ENCODE data around the gene PCYT1B. TPM values are rescaled to one million over a fixed set of nuclear protein-coding genes. Genes with fewer than 3 reads are reported as not detected.

PCYT1B gene
- total RNA-seq, 1 donor = 1.1 TPM

DNA sequence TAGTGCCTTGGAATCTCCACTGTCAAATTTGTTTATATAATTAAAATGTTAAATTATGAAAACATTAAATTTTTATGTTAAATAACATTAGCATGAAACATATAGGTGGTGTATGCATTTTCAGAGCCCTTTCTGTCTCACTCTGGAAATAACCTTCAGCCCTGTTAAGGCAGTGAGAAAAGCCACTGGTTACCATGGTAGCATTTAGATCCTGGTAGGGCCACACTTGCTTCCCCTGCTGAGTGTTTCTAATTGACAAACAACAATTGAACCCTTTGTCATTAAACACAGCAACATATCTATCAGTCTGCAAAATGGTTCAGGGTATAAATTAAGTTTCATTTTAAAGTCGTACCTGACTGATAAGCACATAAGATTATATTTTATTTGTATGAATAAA, 118.5 kb downstream of the PCYT1B start:
- Histone ChIP-seq H3K4me3 (ENCODE audit: insufficient read depth, low read length) (no peak overlapping the region), H3K36me3 (ENCODE audit: insufficient read depth, low read length) (no peaks in the 10 kb centered on the region), H4K20me1 (ENCODE audit: insufficient read depth, low read length) (no peaks in the 10 kb centered on the region), H3K27ac (ENCODE audit: low read depth, low read length) (no peak overlapping the region), H2AFZ (ENCODE audit: low read length) (no peak overlapping the region), H3K27me3 (ENCODE audit: insufficient read depth, low read length) (no peaks in the 10 kb centered on the region), H3K9me3 (ENCODE audit: low read depth, low read length) (no peaks in the 10 kb centered on the region), H3K4me2 (ENCODE audit: insufficient read depth, low read length) (no peak overlapping the region), H3K79me2 (ENCODE audit: insufficient read depth, low read length) (no peaks in the 10 kb centered on the region), H3K4me1 (ENCODE audit: insufficient read depth, low read length) (no peaks in the 10 kb centered on the region)
- TF ChIP-seq, protein P1, sequence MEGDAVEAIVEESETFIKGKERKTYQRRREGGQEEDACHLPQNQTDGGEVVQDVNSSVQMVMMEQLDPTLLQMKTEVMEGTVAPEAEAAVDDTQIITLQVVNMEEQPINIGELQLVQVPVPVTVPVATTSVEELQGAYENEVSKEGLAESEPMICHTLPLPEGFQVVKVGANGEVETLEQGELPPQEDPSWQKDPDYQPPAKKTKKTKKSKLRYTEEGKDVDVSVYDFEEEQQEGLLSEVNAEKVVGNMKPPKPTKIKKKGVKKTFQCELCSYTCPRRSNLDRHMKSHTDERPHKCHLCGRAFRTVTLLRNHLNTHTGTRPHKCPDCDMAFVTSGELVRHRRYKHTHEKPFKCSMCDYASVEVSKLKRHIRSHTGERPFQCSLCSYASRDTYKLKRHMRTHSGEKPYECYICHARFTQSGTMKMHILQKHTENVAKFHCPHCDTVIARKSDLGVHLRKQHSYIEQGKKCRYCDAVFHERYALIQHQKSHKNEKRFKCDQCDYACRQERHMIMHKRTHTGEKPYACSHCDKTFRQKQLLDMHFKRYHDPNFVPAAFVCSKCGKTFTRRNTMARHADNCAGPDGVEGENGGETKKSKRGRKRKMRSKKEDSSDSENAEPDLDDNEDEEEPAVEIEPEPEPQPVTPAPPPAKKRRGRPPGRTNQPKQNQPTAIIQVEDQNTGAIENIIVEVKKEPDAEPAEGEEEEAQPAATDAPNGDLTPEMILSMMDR (IDR thresholded peaks at IDR 0.05; ENCODE audit: extremely low read depth, low read depth, low read length) = no peak
- no peak for DNase-seq (ENCODE audit: insufficient read length, low spot score, missing footprints)

DNA sequence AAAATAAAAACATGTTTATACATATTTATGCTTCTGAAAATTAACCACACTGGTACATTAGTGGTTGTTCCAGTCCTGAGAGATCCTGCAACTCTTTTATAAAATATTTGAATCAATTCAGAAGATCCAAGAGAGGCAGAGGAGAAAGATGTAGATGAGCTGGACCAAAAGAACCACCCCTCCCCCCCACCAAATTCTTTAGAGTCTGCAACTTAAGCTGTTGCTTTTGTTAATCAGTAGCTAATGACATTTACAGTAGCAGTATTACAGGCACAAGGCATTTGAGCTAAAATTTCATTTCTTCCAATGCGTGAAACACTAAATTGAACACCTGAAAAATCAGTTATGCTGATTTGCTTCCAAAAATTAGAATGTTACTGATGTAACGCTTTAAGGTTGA, 120.5 kb downstream of the PCYT1B start:
- TF ChIP-seq, protein P1 (IDR thresholded peaks at IDR 0.05; ENCODE audit: extremely low read depth, low read depth, low read length) = no peak
- Histone ChIP-seq H3K79me2 (ENCODE audit: insufficient read depth, low read length) (no peaks in the 10 kb centered on the region), H4K20me1 (ENCODE audit: insufficient read depth, low read length) (no peaks in the 10 kb centered on the region), H3K4me2 (ENCODE audit: insufficient read depth, low read length) (no peak overlapping the region), H3K27ac (ENCODE audit: low read depth, low read length) (no peak overlapping the region), H3K36me3 (ENCODE audit: insufficient read depth, low read length) (no peaks in the 10 kb centered on the region), H3K27me3 (ENCODE audit: insufficient read depth, low read length) (no peaks in the 10 kb centered on the region), H3K9me3 (ENCODE audit: low read depth, low read length) (no peaks in the 10 kb centered on the region), H3K4me3 (ENCODE audit: insufficient read depth, low read length) (no peak overlapping the region), H2AFZ (ENCODE audit: low read length) (no peak overlapping the region), H3K4me1 (ENCODE audit: insufficient read depth, low read length) (no peaks in the 10 kb centered on the region)
- peak; percentile 67 for DNase-seq (ENCODE audit: insufficient read length, low spot score, missing footprints)

DNA sequence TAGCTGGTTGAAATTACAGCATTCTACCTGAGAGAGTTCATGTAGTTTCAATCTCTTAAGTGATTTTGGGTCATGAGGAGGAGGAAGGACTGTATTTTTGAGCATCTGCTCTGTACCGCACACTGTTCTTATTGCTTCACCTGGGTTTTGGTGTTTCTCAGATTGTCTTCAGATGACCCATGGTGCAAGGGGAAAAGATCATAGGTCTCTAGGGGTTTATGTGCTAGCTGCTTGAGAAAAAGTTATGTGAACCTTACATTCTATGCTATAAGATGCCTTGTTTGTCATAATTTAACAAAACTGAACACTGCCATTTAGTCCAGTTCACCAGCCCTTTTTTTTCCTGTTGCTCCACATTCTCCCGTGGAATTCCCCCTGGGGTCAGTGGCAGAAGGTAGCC, 121.7 kb downstream of the PCYT1B start:
- no peak for DNase-seq (ENCODE audit: insufficient read length, low spot score, missing footprints)
- Histone ChIP-seq H3K27ac (ENCODE audit: low read depth, low read length) (no peak overlapping the region), H3K27me3 (ENCODE audit: insufficient read depth, low read length) (no peaks in the 10 kb centered on the region), H4K20me1 (ENCODE audit: insufficient read depth, low read length) (no peaks in the 10 kb centered on the region), H2AFZ (ENCODE audit: low read length) (no peak overlapping the region), H3K4me1 (ENCODE audit: insufficient read depth, low read length) (no peaks in the 10 kb centered on the region), H3K79me2 (ENCODE audit: insufficient read depth, low read length) (no peaks in the 10 kb centered on the region), H3K4me3 (ENCODE audit: insufficient read depth, low read length) (no peak overlapping the region), H3K9me3 (ENCODE audit: low read depth, low read length) (no peaks in the 10 kb centered on the region), H3K36me3 (ENCODE audit: insufficient read depth, low read length) (no peaks in the 10 kb centered on the region), H3K4me2 (ENCODE audit: insufficient read depth, low read length) (no peak overlapping the region)
- TF ChIP-seq, protein P1 (IDR thresholded peaks at IDR 0.05; ENCODE audit: extremely low read depth, low read depth, low read length) = no peak

DNA sequence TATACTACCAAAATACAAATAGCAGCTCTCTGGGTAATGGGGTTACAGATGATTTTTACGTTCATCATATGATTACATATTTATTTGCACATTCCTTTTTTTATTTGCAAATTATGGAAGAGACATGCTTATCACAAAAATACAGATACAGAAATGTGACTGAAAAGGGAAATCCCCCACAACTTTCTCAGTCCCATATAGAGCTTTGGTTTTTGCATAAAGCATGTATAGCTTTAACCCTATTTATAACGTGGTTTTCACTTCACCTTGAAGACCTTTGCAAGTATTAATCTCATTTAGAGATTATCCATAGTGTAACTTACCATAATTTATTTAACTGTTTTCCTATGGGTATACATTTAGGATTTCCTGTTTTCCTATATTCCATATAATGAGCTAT, 126.7 kb downstream of the PCYT1B start:
- Histone ChIP-seq H3K4me3 (ENCODE audit: insufficient read depth, low read length) (no peak overlapping the region), H4K20me1 (ENCODE audit: insufficient read depth, low read length) (no peaks in the 10 kb centered on the region), H3K27me3 (ENCODE audit: insufficient read depth, low read length) (no peaks in the 10 kb centered on the region), H2AFZ (ENCODE audit: low read length) (no peak overlapping the region), H3K27ac (ENCODE audit: low read depth, low read length) (no peak overlapping the region), H3K9me3 (ENCODE audit: low read depth, low read length) (no peaks in the 10 kb centered on the region), H3K36me3 (ENCODE audit: insufficient read depth, low read length) (no peaks in the 10 kb centered on the region), H3K79me2 (ENCODE audit: insufficient read depth, low read length) (no peaks in the 10 kb centered on the region), H3K4me1 (ENCODE audit: insufficient read depth, low read length) (no peaks in the 10 kb centered on the region), H3K4me2 (ENCODE audit: insufficient read depth, low read length) (no peak overlapping the region)
- no peak for DNase-seq (ENCODE audit: insufficient read length, low spot score, missing footprints)
- TF ChIP-seq, protein P1 (IDR thresholded peaks at IDR 0.05; ENCODE audit: extremely low read depth, low read depth, low read length) = no peak
